T-cell (primary cell): Measurements from ENCODE around the gene KDM2A. TPM values are rescaled to one million over a fixed set of nuclear protein-coding genes. Genes with fewer than 3 reads are reported as not detected.
A peak's percentile ranks its signal among the peaks of the same experiment; 100 is the strongest.

Source experiments
- ATAC-seq, 4 experiments: fragments of 200-7000 bp in 3 of 4; fragments of 150-1000 bp in 1 of 4; cut with Tn5 transposase; replicated peaks in 1 of 4; 1 replicate in 3 of 4; 2 replicates in 1 of 4; pipeline ENCODE4 v1.10.0; 2021; ENCODE audit warnings: moderate library complexity in 3 of 4, mild to moderate bottlenecking in 2 of 4, moderate number of reproducible peaks in 1 of 4
- CTCF ChIA-PET, 2 donors: fragments of 300-600 bp; sonication (Branson Sonifier 250); formaldehyde crosslinking; loops; one replicate each; lab custom pipeline; 2022; ENCODE audit warnings: antibody characterized with exemption in 2 of 2; lab: Charles Lee
- POLR2A ChIA-PET, 2 donors: fragments of 300-600 bp; sonication (Branson Sonifier 250); formaldehyde crosslinking; loops; one replicate each; lab custom pipeline; 2022; ENCODE audit warnings: antibody characterized with exemption in 2 of 2; lab: Charles Lee
- DNase-seq, 35 experiments: peaks; one replicate each; pipeline versions ENCODE4 v3.0.0 to v3.0.0-alpha.2; 2013 to 2023
- H3K27ac ChIP-seq: one replicate; pipeline ENCODE4 v1.5.1; 2013; ENCODE audit warnings: low read length
- H3K27me3 ChIP-seq, 2 experiments: replicated peaks in 1 of 2; 1 replicate in 1 of 2; 2 replicates in 1 of 2; pipeline versions ENCODE4 v1.6.1 to v1.7.0; 2013; ENCODE audit warnings: low read length in 1 of 2, mixed read lengths in 1 of 2; ENCODE audit not compliant: control insufficient read depth in 2 of 2, insufficient read depth in 2 of 2; ENCODE audit errors: extremely low read depth in 1 of 2
- H3K36me3 ChIP-seq, 2 donors: 1 replicate in 1 of 2; 2 replicates in 1 of 2; pipeline versions ENCODE4 v1.6.1 to v1.7.0; 2013; ENCODE audit warnings: low read length in 1 of 2; ENCODE audit not compliant: control insufficient read depth in 2 of 2, insufficient read depth in 1 of 2; ENCODE audit errors: extremely low read depth in 1 of 2
- H3K4me1 ChIP-seq, 2 experiments: 1 replicate in 1 of 2; 2 replicates in 1 of 2; pipeline versions ENCODE4 v1.6.1 to v1.7.0; 2013; ENCODE audit warnings: low read length in 2 of 2, mixed read lengths in 1 of 2; ENCODE audit not compliant: insufficient read depth in 2 of 2, control insufficient read depth in 1 of 2; ENCODE audit errors: extremely low read depth in 1 of 2
- H3K4me3 ChIP-seq, 2 donors: 1 replicate in 1 of 2; 2 replicates in 1 of 2; pipeline versions ENCODE4 v1.5.1 to v1.7.0; 2013; ENCODE audit warnings: mild to moderate bottlenecking in 2 of 2, low read length in 1 of 2, moderate library complexity in 1 of 2; ENCODE audit not compliant: control insufficient read depth in 1 of 2; ENCODE audit errors: extremely low read depth in 1 of 2
- H3K9me3 ChIP-seq: 2 replicates; pipeline ENCODE4 v1.7.0; 2013
- H3K27ac Mint-ChIP-seq, 2 donors: one replicate each; pipeline ENCODE4 v1.8.0; 2020 to 2021; ENCODE audit warnings: mild to moderate bottlenecking in 2 of 2, mixed read lengths in 2 of 2
- H3K27me3 Mint-ChIP-seq, 2 donors: one replicate each; pipeline ENCODE4 v1.8.0; 2021 to 2022; ENCODE audit warnings: mixed read lengths in 2 of 2
- H3K36me3 Mint-ChIP-seq: one replicate; pipeline ENCODE4 v1.8.0; 2021; ENCODE audit warnings: mixed read lengths
- H3K4me1 Mint-ChIP-seq, 3 donors: one replicate each; pipeline ENCODE4 v1.8.0; 2020 to 2022; ENCODE audit warnings: mixed read lengths in 3 of 3, mild to moderate bottlenecking in 1 of 3
- H3K4me3 Mint-ChIP-seq, 3 donors: one replicate each; pipeline ENCODE4 v1.8.0; 2020 to 2022; ENCODE audit warnings: mild to moderate bottlenecking in 3 of 3, mixed read lengths in 3 of 3, moderate library complexity in 3 of 3
- H3K9me3 Mint-ChIP-seq, 3 donors: one replicate each; pipeline ENCODE4 v1.8.0; 2020 to 2022; ENCODE audit warnings: mixed read lengths in 3 of 3
- WGBS: methylation state at CpG from one replicate; pipeline ENCODE4 v1.1.5; 2013; ENCODE audit warnings: missing lambda C conversion rate; ENCODE audit not compliant: insufficient coverage; 5-methylcytosine and 5-hydroxymethylcytosine counted together
- total RNA-seq, 35 experiments: library from RNA in 6 of 35; stranded (reverse) in 6 of 35; fragments of 120-200 nt in 1 of 35; gene quantifications; one replicate each; pipeline versions ENCODE4 v1.2.1 to v1.2.4 and lab custom pipeline; 2013 to 2026

The KDM2A gene
- total RNA-seq, 5 donors from 2014 or later (not counting 1 experiment from before 2014, with no cell fraction given), result 157 to 333 (median 178) TPM

DNA sequence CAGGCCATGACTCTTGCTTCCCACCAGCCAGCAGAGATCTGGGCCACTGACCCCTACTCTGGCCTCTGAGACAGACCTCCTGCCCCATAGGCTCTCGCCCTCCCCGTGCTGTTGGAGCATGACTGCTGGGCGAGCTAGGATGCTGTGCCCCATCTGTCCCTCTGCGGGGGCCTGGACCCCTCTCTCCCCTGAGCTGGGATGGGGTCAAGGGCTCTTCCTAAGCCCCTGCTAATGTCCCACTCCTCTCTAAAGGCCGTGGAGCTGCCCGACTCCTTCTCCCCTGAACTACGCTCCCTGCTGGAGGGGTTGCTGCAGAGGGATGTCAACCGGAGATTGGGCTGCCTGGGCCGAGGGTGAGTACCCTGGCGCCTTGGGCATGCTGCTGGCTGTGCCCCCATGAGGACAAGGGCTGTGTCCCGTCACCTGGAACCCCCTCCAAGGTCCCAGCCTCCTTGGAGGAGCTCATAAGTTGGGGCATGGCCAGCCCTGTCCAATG, 163.9 kb downstream of the KDM2A start:
- H3K4me1 Mint-ChIP-seq, result peaks cover 47 to 70% (median 60%) of the 10 kb centered on the region in 3 donors
- peak overlapping the region; percentile 81 to 88 for H3K27ac Mint-ChIP-seq
- no peaks in the 10 kb centered on the region for H3K9me3 Mint-ChIP-seq
- H3K4me3 ChIP-seq, result no peak overlapping the region
- peak overlapping the region; percentile 34 for H3K27ac ChIP-seq
- POLR2A ChIA-PET, result interaction anchor here in 1 of 2 donors (0.5 kb wide), 1 partner anchor 23 kb away, joined by 3 read pairs; no protein-coding TSS in a partner anchor
- 94% methylated on average over 7 of the region's 11 CpGs for WGBS
- peaks cover 37 to 100% of the 10 kb centered on the region in 2 experiments for H3K4me1 ChIP-seq
- DNase-seq (no peak), ATAC-seq (no peak)
- H3K36me3 Mint-ChIP-seq, result peaks cover 26% of the 10 kb centered on the region
- no peaks in the 10 kb centered on the region for H3K27me3 Mint-ChIP-seq
- CTCF ChIA-PET, result interaction anchor here (0.6 to 0.7 kb wide), 3 partner anchors 8 to 140 kb away, joined by 3 read pairs; no protein-coding TSS in a partner anchor
- no peaks in the 10 kb centered on the region for H3K9me3 ChIP-seq
- no peaks in the 10 kb centered on the region for H3K27me3 ChIP-seq
- peak overlapping the region in 1 of 3 donors; percentile 25 for H3K4me3 Mint-ChIP-seq
- H3K36me3 ChIP-seq, result peaks cover 47 to 95% of the 10 kb centered on the region in 2 donors

DNA sequence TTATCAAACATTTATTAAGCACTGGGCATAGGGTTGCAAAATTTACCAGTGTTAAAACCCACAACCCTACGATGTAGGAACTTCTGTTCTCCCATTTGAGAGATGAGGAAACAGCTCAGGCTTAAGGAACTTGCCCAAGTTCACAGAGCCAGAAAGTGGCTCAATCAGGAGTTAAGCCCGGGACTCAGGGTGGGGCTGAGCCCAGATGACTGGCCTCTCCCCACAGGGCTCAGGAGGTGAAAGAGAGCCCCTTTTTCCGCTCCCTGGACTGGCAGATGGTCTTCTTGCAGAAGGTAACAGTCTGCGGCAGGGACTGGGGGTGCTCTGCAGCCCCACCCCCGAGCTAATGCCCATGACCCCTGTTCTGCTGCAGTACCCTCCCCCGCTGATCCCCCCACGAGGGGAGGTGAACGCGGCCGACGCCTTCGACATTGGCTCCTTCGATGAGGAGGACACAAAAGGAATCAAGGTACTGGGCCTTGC, 164.5 kb downstream of the KDM2A start:
- ChIA-PET CTCF (interaction anchor here (0.6 to 0.7 kb wide), 3 partner anchors 9 to 141 kb away, joined by 3 read pairs; no protein-coding TSS in a partner anchor), POLR2A (interaction anchor here in 1 of 2 donors (0.5 kb wide), 1 partner anchor 22 kb away, joined by 3 read pairs; no protein-coding TSS in a partner anchor)
- H3K27me3 Mint-ChIP-seq, result no peaks in the 10 kb centered on the region
- WGBS, result 95% methylated on average over 7 of the region's 13 CpGs
- ATAC-seq (no peak), DNase-seq (no peak)
- no peak overlapping the region for H3K4me3 Mint-ChIP-seq
- Histone ChIP-seq H3K4me3 (no peak overlapping the region), H3K9me3 (no peaks in the 10 kb centered on the region), H3K27me3 (no peaks in the 10 kb centered on the region), H3K36me3 (peaks cover 47 to 89% of the 10 kb centered on the region in 2 donors), H3K4me1 (peaks cover 33 to 100% of the 10 kb centered on the region in 2 experiments), H3K27ac (peak overlapping the region; percentile 34)
- H3K9me3 Mint-ChIP-seq, result no peaks in the 10 kb centered on the region
- H3K36me3 Mint-ChIP-seq, result peaks cover 26% of the 10 kb centered on the region
- H3K27ac Mint-ChIP-seq, result peak overlapping the region; percentile 72 to 73
- peaks cover 50 to 68% (median 59%) of the 10 kb centered on the region in 3 donors for H3K4me1 Mint-ChIP-seq

DNA sequence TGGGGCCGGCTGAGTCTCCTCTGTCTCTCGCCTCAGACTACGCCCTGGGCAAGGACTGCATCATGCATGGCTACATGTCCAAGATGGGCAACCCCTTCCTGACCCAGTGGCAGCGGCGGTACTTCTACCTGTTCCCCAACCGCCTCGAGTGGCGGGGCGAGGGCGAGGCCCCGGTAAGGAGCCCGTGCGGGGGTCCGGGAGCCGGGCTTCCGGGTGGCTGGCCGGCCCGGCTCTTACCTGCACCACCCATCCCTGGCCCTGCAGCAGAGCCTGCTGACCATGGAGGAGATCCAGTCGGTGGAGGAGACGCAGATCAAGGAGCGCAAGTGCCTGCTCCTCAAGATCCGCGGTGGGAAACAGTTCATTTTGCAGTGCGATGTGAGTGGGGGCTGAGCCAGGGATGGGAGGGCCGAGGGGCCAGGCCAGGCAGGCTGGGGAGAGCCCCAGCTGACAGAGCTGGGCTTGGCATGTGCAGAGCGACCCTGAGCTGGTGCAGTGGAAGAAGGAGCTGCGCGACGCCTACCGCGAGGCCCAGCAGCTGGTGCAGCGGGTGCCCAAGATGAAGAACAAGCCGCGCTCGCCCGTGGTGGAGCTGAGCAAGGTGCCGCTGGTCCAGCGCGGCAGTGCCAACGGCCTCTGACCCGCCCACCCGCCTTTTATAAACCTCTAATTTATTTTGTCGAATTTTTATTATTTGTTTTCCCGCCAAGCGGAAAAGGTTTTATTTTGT, 165.9 kb downstream of the KDM2A start:
- H3K4me3 ChIP-seq, result no peak overlapping the region
- no peaks in the 10 kb centered on the region for H3K27me3 Mint-ChIP-seq
- no peaks in the 10 kb centered on the region for H3K9me3 Mint-ChIP-seq
- CTCF ChIA-PET, result no interaction called here
- peaks cover 40 to 59% (median 49%) of the 10 kb centered on the region in 3 donors for H3K4me1 Mint-ChIP-seq
- POLR2A ChIA-PET, result no interaction called here
- peaks cover 19 to 92% of the 10 kb centered on the region in 2 experiments for H3K4me1 ChIP-seq
- 90% methylated on average over 22 of the region's 45 CpGs for WGBS
- H3K36me3 ChIP-seq, result peaks cover 43 to 74% of the 10 kb centered on the region in 2 donors
- H3K27ac Mint-ChIP-seq, result peak overlapping the region; percentile 66
- ATAC-seq (no peak), DNase-seq (peak in 1 of 35 experiments; percentile 32)
- peaks cover 17% of the 10 kb centered on the region for H3K36me3 Mint-ChIP-seq
- peak overlapping the region; percentile 96 for H3K27ac ChIP-seq
- no peaks in the 10 kb centered on the region for H3K9me3 ChIP-seq
- H3K4me3 Mint-ChIP-seq, result peak overlapping the region in 1 of 3 donors; percentile 10
- H3K27me3 ChIP-seq, result no peaks in the 10 kb centered on the region

DNA sequence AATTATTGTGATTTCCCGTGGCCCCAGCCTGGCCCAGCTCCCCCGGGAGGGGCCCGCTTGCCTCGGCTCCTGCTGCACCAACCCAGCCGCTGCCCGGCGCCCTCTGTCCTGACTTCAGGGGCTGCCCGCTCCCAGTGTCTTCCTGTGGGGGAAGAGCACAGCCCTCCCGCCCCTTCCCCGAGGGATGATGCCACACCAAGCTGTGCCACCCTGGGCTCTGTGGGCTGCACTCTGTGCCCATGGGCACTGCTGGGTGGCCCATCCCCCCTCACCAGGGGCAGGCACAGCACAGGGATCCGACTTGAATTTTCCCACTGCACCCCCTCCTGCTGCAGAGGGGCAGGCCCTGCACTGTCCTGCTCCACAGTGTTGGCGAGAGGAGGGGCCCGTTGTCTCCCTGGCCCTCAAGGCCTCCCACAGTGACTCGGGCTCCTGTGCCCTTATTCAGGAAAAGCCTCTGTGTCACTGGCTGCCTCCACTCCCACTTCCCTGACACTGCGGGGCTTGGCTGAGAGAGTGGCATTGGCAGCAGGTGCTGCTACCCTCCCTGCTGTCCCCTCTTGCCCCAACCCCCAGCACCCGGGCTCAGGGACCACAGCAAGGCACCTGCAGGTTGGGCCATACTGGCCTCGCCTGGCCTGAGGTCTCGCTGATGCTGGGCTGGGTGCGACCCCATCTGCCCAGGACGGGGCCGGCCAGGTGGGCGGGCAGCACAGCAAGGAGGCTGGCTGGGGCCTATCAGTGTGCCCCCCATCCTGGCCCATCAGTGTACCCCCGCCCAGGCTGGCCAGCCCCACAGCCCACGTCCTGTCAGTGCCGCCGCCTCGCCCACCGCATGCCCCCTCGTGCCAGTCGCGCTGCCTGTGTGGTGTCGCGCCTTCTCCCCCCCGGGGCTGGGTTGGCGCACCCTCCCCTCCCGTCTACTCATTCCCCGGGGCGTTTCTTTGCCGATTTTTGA, 166.8 kb downstream of the KDM2A start:
- Mint-ChIP-seq H3K27ac (peak overlapping the region; percentile 93 to 98), H3K36me3 (peaks cover 12% of the 10 kb centered on the region), H3K4me3 (peak overlapping the region in 2 of 3 donors; percentile 6 to 75), H3K4me1 (peaks cover 44 to 57% (median 53%) of the 10 kb centered on the region in 3 donors), H3K9me3 (no peaks in the 10 kb centered on the region), H3K27me3 (no peaks in the 10 kb centered on the region)
- CTCF ChIA-PET, result no interaction called here
- ATAC-seq, result no peak
- 61% methylated on average over 18 of the region's 39 CpGs for WGBS
- Histone ChIP-seq H3K27ac (peak overlapping the region; percentile 96), H3K9me3 (no peaks in the 10 kb centered on the region), H3K4me3 (no peak overlapping the region), H3K36me3 (peaks cover 36 to 73% of the 10 kb centered on the region in 2 donors), H3K27me3 (no peaks in the 10 kb centered on the region), H3K4me1 (peaks cover 17 to 92% of the 10 kb centered on the region in 2 experiments)
- DNase-seq, result peak in 29 of 35 experiments; percentile 35 to 70 (median 51)
- POLR2A ChIA-PET, result no interaction called here

DNA sequence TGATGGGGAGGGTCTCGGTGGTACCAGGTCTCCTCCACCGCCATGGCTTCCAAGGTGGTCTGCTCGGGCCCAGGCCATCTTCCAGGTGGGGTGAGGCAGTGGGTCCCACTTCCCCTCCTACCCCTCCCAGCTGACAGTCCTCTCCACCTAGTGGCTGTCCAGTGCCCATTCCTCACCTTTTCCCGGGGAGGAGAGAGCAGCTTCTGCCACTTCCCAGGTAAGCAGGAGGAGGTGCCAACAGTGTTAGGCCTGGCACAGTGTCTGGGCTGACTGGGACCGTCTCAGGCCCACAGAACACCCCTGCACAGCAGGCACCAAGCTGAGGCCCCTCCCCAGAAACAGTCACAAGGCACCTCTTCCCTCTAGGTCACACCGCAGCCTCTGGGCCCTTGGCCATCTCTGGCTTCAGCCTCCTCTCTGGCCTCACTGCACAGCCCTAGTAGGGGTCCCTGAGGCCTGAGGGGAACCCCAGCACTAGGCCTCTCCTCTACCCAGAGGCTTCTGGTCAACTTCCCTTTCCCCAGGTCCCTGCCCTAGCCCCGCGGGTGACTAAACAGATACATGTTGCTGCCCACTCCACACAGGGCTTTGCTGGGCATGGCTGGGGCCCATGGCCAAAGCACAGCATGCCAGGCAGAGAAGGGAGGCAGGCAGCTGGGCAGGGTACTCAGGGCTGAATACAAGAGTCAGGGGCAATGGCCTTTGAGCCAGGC, 167.7 kb downstream of the KDM2A start:
- peak overlapping the region; percentile 96 for H3K27ac ChIP-seq
- 14% methylated on average over 5 of the region's 8 CpGs for WGBS
- ATAC-seq, result no peak
- ChIA-PET POLR2A (interaction anchor here (0.9 to 1.5 kb wide), 2 partner anchors 9 kb away, joined by 3 to 4 read pairs; no protein-coding TSS in a partner anchor), CTCF (no interaction called here)
- H3K4me3 Mint-ChIP-seq, result peak overlapping the region; percentile 69 to 77 (median 75)
- peak overlapping the region; percentile 93 to 98 for H3K27ac Mint-ChIP-seq
- peaks cover 12% of the 10 kb centered on the region for H3K36me3 Mint-ChIP-seq
- DNase-seq, result peak in 1 of 35 experiments; percentile 39
- H3K27me3 Mint-ChIP-seq, result no peaks in the 10 kb centered on the region
- no peaks in the 10 kb centered on the region for H3K9me3 Mint-ChIP-seq
- peaks cover 29 to 71% of the 10 kb centered on the region in 2 donors for H3K36me3 ChIP-seq
- H3K4me3 ChIP-seq, result peak overlapping the region; percentile 52 to 93
- no peaks in the 10 kb centered on the region for H3K9me3 ChIP-seq
- peaks cover 50 to 64% (median 61%) of the 10 kb centered on the region in 3 donors for H3K4me1 Mint-ChIP-seq
- H3K27me3 ChIP-seq, result no peaks in the 10 kb centered on the region
- H3K4me1 ChIP-seq, result peaks cover 17 to 92% of the 10 kb centered on the region in 2 experiments
